Esophagus mucosa (tissue), 1 donor: ENCODE measurements around the gene TBXT. TPM values are rescaled to one million over a fixed set of nuclear protein-coding genes. Genes with fewer than 3 reads are reported as not detected.
"Not testable (repeated sequence)": the region's sequence is repeated elsewhere in the genome, so short reads cannot be mapped to it uniquely, and the experiment has no call there.

Experiments
- ATAC-seq: fragments of 200-7000 bp; cut with Tn5 transposase; one replicate; pipeline ENCODE4 v1.9.1; 2020
- total RNA-seq: library from RNA; stranded (reverse); gene quantifications from one replicate; pipeline ENCODE4 v1.2.4, GENCODE V29; 2023
- donor health status: DM: yes; HTN: yes; CAD: no.

The TBXT gene
- total RNA-seq, 1 donor from 2014 or later: not detected

GRCh38 chr6:166169549-166170421 is 2.1 kb upstream of the TBXT start:
- no peak for ATAC-seq

GRCh38 chr6:166168616-166169548 is 1.2 kb upstream of the TBXT start:
- no peak for ATAC-seq

GRCh38 chr6:166167258-166167731 is 356 bp downstream of the TBXT start:
- ATAC-seq: no peak

GRCh38 chr6:166166314-166167257 is 1.1 kb downstream of the TBXT start:
- ATAC-seq: no peak

GRCh38 chr6:166165558-166166313 is 1.9 kb downstream of the TBXT start:
- ATAC-seq: no peak

- ATAC-seq: no peak
Observed at GRCh38 chr6:166162599-166163342, 4.9 kb downstream of the TBXT start.

GRCh38 chr6:166157930-166158617 is 9.6 kb downstream of the TBXT start:
- no peak for ATAC-seq

- ATAC-seq: no peak
Observed at GRCh38 chr6:166156942-166157341, 10.7 kb downstream of the TBXT start.

GRCh38 chr6:166153966-166154365 is 13.7 kb downstream of the TBXT start:
- ATAC-seq: no peak

- ATAC-seq: no peak
Observed at GRCh38 chr6:166152660-166153059, 15.0 kb downstream of the TBXT start.

- no peak for ATAC-seq
Observed at GRCh38 chr6:166151798-166152197, 15.9 kb downstream of the TBXT start.

- no peak for ATAC-seq
Observed at GRCh38 chr6:166145751-166146150, 21.9 kb downstream of the TBXT start.

GRCh38 chr6:166143011-166143410 is 24.6 kb downstream of the TBXT start:
- ATAC-seq: no peak

GRCh38 chr6:166127624-166128472 is 39.8 kb downstream of the TBXT start:
- no peak for ATAC-seq

GRCh38 chr6:166123115-166123514 is 44.5 kb downstream of the TBXT start:
- not testable (repeated sequence) for ATAC-seq

GRCh38 chr6:166121726-166122125 is 45.9 kb downstream of the TBXT start:
- ATAC-seq: no peak

- ATAC-seq: no peak
Observed at GRCh38 chr6:166119116-166119911, 48.3 kb downstream of the TBXT start.

GRCh38 chr6:166115609-166116008 is 52.0 kb downstream of the TBXT start:
- ATAC-seq: no peak
